PFSK-1 (cell line): Measurements from ENCODE around the gene RALGDS.

Experiments used
- POLR2AphosphoS5 ChIP-seq: IDR thresholded peaks from 2 replicates; pipeline ENCODE4 v1.6.1; 2012; ENCODE audit warnings: low read depth, mild to moderate bottlenecking, control low read depth, low read length, moderate library complexity
- REST ChIP-seq, 2 experiments: IDR thresholded peaks; 2 replicates each; pipeline versions ENCODE4 v1.6.1 to v1.8.0; 2011 to 2012; ENCODE audit warnings: low read depth in 2 of 2, low read length in 2 of 2, control low read depth in 1 of 2, inconsistent platforms in 1 of 2, mild to moderate bottlenecking in 1 of 2, moderate library complexity in 1 of 2; ENCODE audit not compliant: insufficient read depth in 1 of 2
- TAF1 ChIP-seq: IDR thresholded peaks from 2 replicates; pipeline ENCODE4 v1.6.1; 2012; ENCODE audit warnings: low read length, control low read depth, borderline replicate concordance; ENCODE audit not compliant: insufficient read depth

- TF ChIP-seq POLR2AphosphoS5 (no peak), REST (IDR thresholded peaks at IDR 0.05; ENCODE audit: insufficient read depth in 1 of 2, low read depth in 2 of 2, low read length in 2 of 2) (no peak), TAF1 (no peak)
These were observed 30.2 kb downstream of the RALGDS start for GRCh38 chr9:133090752-133091385.
